ENCODE results near the gene PTOV1.

DNA sequence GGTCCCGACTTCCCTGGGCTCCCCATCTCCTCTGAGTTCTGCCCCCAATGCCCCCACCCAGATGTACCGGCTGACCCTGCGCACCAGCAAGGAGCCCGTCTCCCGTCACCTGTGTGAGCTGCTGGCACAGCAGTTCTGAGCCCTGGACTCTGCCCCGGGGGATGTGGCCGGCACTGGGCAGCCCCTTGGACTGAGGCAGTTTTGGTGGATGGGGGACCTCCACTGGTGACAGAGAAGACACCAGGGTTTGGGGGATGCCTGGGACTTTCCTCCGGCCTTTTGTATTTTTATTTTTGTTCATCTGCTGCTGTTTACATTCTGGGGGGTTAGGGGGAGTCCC, 44.4 kb upstream of the PTOV1 start:
- TF ChIP-seq CTCF (IDR thresholded peaks at IDR 0.05) (no peak), POLR2A (IDR thresholded peaks at IDR 0.05) (no peak), POLR2AphosphoS5 (IDR thresholded peaks at IDR 0.05) (no peak)

Measured in gastroesophageal sphincter (tissue), 3 donors.